G401 (cell line): ENCODE data around the gene ZMYND11. TPM values are rescaled to one million over a fixed set of nuclear protein-coding genes. Genes with fewer than 3 reads are reported as not detected.

ENCODE experiments used
- DNase-seq: peaks from one replicate; pipeline ENCODE4 v3.0.0-alpha.2; 2015; ENCODE audit warnings: low spot score
- in situ Hi-C: cut with HindIII; loops from 2 replicates; pipeline ENCODE4 v1.10.0; 2016; ENCODE audit warnings: low sequenced_read_pairs, mixed read lengths
- total RNA-seq: library from RNA; depleted of rRNA; stranded (reverse); fragments of >200 nt; shearing (Covaris generic); gene quantifications from 2 replicates; pipeline ENCODE4 v1.2.3, GENCODE V29; 2014; rRNA removed

The ZMYND11 gene
- total RNA-seq: 35.3 and 50.4 TPM in 2 replicates

DNA sequence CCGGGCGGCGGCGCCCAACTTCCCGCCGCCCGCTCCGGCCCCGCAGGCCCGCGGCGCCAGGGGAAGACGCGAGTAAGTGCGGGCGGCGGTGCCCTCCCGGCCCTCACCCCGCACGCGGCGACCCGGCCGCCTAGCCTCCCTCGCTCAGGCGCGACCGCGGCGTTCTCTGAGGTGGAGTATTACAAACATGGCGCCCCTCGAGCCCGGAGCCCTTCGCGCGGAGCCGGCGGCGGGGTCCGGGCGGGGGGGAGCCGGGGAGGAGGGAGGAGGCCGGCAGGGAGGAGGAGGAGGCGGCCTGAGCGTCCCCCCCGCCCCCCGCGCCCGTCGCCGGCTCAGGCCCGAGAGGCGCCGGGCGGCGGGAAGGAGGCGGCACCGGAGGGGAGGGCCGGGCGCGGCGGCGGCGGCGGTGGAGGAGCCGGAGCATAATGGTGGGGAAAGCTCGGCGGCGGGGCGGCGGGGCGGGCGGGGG, at the start of gene ZMYND11:
ZMYND11 (plus strand) TSS at position 324 of the 469 bp plus-strand sequence. CDS start 44,558 bp downstream, outside the sequence.
- DNase-seq: peak; percentile 64
- in situ Hi-C loops: no loop called here

- in situ Hi-C loops: no loop called here
- DNase-seq: no peak
Measured at GRCh38 chr10:86031-86430, 49.2 kb upstream of the ZMYND11 start.

- in situ Hi-C loops: no loop called here
- no peak for DNase-seq
Measured at GRCh38 chr10:87177-88080, 47.8 kb upstream of the ZMYND11 start.

GRCh38 chr10:88253-88652, 47.0 kb upstream of the ZMYND11 start:
- DNase-seq: no peak
- in situ Hi-C loops: no loop called here

- in situ Hi-C loops: no loop called here
- no peak for DNase-seq
Measured at GRCh38 chr10:89248-89647, 46.0 kb upstream of the ZMYND11 start.

- in situ Hi-C loops: no loop called here
- DNase-seq: no peak
Measured at GRCh38 chr10:90161-90560, 45.1 kb upstream of the ZMYND11 start.

DNA sequence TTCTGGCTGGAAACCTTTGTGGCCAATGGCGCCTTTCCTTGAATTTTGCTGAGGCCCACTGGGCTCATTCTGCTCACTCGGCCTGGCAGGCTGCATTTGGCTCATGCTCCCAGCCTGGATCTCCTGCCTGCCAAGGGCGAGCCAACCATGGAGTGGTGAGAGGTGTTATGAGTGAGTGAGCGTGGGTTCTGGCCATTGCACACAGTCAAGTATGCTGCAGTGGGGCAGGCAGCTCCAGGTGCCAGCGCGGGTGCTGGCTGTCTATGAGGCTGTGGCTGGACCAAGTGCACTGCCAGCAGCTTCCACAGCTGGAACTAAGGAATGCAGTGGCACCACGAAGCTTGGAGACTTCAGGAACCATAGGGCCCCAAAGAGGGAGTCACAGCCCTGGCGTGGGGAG, 43.9 kb upstream of the ZMYND11 start:
- in situ Hi-C loops: no loop called here
- DNase-seq: no peak

DNA sequence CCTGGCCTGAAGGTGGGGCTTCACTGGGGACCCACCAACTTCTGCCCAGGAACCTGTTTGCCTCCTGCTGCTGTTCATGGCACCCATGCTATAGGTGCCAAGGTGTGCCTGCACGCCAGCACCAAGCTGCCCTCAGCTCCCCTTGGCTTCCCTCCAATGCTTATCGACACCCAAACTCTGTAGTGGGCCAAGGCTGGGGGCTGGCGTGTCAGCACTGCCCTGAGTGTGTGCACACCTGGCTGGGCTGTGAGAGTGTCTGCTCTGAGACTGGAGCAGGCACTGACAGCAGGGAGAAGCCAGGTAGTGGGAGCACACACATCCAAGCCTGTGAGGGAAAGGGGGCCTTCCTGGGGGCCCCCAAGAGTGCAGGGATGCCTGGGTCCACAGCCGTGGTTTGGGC, 43.1 kb upstream of the ZMYND11 start:
- in situ Hi-C loops: no loop called here
- no peak for DNase-seq

GRCh38 chr10:92846-93245, 42.4 kb upstream of the ZMYND11 start:
- in situ Hi-C loops: no loop called here
- DNase-seq: no peak

- DNase-seq: no peak
- in situ Hi-C loops: no loop called here
Measured at GRCh38 chr10:94613-95012, 40.6 kb upstream of the ZMYND11 start.

- no peak for DNase-seq
- in situ Hi-C loops: no loop called here
Measured at GRCh38 chr10:95356-96115, 39.7 kb upstream of the ZMYND11 start.

DNA sequence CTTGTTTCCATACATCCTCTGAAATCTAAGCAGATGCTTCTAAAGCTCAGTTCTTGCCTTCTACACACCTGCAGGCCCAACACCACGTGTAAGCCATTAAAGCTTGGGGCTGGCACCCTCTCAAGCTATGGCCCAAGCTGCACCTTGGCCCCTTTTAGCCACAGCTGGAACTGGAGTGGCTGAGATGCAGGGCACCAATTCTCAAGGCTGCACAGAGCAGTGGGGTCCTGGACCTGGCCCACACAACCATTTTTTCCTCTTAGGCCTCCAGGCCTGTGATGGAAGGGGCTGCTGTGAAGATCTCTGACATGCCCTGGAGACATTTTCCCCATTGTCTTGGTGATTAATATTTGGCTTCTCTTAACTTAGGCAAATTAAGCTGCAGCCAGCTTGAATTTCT, 38.8 kb upstream of the ZMYND11 start:
- in situ Hi-C loops: no loop called here
- DNase-seq: no peak

GRCh38 chr10:104416-104815, 30.8 kb upstream of the ZMYND11 start:
- in situ Hi-C loops: no loop called here
- DNase-seq: no peak

DNA sequence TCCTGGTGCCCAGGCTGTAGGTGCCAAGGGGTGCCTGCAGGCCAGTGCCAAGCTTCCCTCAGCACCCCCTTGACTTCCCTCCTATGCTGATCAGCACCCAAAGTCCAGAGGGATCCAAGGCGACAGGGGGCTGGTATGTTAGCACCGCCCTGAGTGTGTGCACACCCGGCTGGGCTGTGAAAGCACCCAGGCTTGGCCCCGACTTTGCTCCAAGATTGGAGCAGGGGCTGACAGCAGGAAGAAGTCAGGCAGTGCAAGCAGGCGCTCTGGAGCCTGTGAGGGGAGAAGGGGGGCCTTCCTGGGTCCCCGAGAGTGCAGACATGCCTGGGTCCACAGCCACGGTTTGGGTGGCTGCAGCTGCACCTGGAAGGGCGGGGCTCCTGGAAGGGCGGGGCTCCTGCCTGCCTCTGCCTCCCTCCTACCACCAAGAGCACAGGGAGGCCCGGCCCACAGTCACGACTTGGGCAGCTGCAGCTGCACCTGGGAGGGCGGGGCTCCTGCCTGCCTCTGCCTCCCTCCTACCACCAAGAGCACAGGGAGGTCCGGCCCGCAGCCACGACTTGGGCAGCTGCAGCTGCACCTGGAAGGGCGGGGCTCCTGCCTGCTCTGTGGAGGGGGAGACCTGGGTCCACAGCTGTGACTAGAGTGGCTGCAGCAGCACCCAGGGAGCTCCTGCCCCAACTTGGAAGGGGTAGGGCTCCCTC, 30.2 kb upstream of the ZMYND11 start:
- in situ Hi-C loops: no loop called here
- no peak for DNase-seq

GRCh38 chr10:105806-106205, 29.4 kb upstream of the ZMYND11 start:
- in situ Hi-C loops: no loop called here

DNA sequence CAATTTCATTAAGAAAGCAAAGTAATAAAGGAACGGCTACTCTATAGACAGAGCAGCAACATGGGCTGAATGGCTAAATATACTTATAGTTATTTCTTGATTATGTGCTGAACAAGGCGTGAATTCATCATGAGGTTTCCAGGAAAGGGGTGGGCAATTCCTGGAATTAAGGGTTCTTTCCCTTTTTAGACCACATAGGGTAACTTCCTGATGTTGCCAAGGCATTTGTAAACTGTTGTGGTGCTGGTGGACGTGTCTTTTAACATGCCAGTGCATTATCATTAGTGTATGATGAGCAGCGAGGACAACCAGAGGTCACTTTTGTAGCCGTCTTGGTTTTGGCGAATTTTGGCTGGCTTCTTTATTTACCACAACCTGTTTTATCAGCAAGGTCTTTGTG, 28.5 kb upstream of the ZMYND11 start:
- in situ Hi-C loops: no loop called here
- no peak for DNase-seq

More at GRCh38 chr10:105806-106205, 29.4 kb upstream of the ZMYND11 start:
- DNase-seq: no peak

DNA sequence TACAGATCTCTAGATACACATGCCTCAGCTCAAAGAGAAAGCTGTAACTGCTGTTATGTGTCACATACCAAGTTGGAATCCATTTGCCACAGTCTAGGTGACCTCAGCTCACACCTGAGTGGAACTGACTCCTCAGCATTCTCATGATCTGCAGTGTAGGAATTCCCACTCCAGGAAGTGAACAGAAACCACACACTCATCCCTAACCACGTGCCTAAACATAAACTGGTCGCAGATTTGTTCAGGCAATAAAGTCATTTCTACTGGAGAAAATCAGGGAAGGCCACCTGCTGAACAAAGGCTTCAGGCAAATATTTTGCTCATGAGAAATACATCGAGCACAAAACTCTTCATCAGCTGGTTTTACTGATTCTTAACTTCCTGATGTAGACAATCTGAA, 23.0 kb upstream of the ZMYND11 start:
- no peak for DNase-seq
- in situ Hi-C loops: no loop called here

DNA sequence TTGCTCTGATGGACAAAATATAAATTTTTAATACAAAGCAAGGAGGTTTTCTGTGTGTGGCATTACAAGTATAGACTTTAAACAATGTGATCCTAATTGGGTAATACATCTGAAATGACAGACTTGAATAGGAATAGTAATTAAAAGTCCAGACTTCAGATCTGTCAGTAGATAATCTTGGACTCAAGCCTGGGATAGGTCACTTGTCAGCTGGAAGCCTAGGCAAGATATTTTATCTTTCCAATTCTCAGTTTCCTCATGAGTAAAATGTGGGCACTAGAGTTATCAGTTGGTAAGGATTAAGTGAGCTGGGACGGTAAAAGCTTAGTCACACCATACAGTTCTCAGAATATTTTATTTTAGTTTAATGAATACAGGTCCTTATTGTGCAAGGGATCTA, 10.4 kb upstream of the ZMYND11 start:
- in situ Hi-C loops: no loop called here
- no peak for DNase-seq

DNA sequence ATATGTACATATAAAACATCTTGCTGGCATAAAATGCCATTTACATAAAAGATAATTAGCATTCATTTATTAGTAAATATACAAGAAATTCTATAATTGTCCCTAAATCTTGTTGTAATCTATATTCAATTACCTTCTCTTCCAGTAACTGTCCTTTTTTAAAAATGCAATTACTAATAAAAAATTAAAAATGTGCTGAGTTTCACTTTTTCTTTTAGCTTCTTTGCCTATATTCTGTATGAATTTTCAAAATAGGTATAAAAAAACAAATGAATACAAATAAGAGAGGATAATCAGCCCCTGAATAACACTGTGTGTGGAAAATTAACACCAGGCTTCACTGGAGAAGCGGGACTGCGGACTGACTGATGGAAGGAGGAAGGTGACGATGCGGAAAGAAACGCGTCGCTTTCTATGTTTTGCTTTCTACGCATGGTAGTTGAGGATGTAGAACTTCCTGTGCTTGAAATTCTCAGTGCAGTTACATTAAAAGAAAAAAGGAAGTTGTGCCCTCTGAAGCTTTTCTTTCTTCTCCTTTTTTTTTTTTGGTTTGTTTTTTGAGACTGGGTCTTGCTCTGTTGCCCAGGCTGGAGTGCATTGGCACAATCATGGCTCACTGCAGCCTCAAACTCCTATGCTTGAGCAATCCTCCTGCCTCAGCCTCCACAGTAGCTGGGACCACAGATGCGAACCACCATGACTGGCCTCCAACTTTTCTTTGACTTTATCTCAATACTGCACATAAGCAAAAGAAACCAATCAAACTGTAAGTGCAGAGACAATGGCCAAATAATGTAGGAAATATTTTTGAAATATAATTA, 7.4 kb upstream of the ZMYND11 start:
- in situ Hi-C loops: no loop called here
- no peak for DNase-seq
